ENCODE results near the gene NSMCE1.

GRCh38 chr16:27205423-27206065, 63.0 kb downstream of the NSMCE1 start:
- TF ChIP-seq, protein P1, sequence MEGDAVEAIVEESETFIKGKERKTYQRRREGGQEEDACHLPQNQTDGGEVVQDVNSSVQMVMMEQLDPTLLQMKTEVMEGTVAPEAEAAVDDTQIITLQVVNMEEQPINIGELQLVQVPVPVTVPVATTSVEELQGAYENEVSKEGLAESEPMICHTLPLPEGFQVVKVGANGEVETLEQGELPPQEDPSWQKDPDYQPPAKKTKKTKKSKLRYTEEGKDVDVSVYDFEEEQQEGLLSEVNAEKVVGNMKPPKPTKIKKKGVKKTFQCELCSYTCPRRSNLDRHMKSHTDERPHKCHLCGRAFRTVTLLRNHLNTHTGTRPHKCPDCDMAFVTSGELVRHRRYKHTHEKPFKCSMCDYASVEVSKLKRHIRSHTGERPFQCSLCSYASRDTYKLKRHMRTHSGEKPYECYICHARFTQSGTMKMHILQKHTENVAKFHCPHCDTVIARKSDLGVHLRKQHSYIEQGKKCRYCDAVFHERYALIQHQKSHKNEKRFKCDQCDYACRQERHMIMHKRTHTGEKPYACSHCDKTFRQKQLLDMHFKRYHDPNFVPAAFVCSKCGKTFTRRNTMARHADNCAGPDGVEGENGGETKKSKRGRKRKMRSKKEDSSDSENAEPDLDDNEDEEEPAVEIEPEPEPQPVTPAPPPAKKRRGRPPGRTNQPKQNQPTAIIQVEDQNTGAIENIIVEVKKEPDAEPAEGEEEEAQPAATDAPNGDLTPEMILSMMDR (conservative IDR thresholded peaks at IDR 0.05 in 1 of 2, IDR thresholded peaks at IDR 0.05 in 1 of 2; ENCODE audit: low read depth in 1 of 2, low read length in 2 of 2): no peak
- TF ChIP-seq EZH2 (IDR thresholded peaks at IDR 0.05; ENCODE audit: low read length, missing control alignments): no peak

Data from fibroblast of lung (primary cell).